Hepatocyte (in vitro differentiated cells): Measurements from ENCODE around the gene AP3B2. TPM values are rescaled to one million over a fixed set of nuclear protein-coding genes. Genes with fewer than 3 reads are reported as not detected.

ENCODE experiments used
- DNase-seq: peaks from one replicate; pipeline ENCODE4 v3.0.0-alpha.2; 2016; ENCODE audit warnings: low spot score
- H2AFZ ChIP-seq: fragments of 200-600 bp; sonication (generic); 2 replicates; pipeline ENCODE4 v1.6.0; 2016; ENCODE audit warnings: antibody characterized with exemption, mild to moderate bottlenecking
- H3K27ac ChIP-seq: fragments of 200-600 bp; sonication (generic); 2 replicates; pipeline ENCODE4 v1.5.1; 2016; ENCODE audit warnings: mild to moderate bottlenecking
- H3K27me3 ChIP-seq: fragments of 200-600 bp; sonication (generic); 2 replicates; pipeline ENCODE4 v1.6.1; 2016
- H3K36me3 ChIP-seq: fragments of 200-600 bp; sonication (generic); replicated peaks from 2 replicates; pipeline ENCODE4 v1.5.1; 2016; ENCODE audit warnings: low read depth; ENCODE audit not compliant: insufficient read depth
- H3K4me1 ChIP-seq: fragments of 200-600 bp; sonication (generic); 2 replicates; pipeline ENCODE4 v1.5.1; 2016; ENCODE audit warnings: mild to moderate bottlenecking, moderate library complexity; ENCODE audit not compliant: insufficient read depth
- H3K4me2 ChIP-seq: fragments of 200-600 bp; sonication (generic); 2 replicates; pipeline ENCODE4 v1.6.0; 2016
- H3K4me3 ChIP-seq: fragments of 200-600 bp; sonication (generic); 2 replicates; pipeline ENCODE4 v1.5.1; 2016; ENCODE audit warnings: mild to moderate bottlenecking
- H3K79me2 ChIP-seq: fragments of 200-600 bp; sonication (generic); 2 replicates; pipeline ENCODE4 v1.6.0; 2017; ENCODE audit warnings: mild to moderate bottlenecking
- H3K9me2 ChIP-seq: fragments of 200-600 bp; sonication (generic); replicated peaks from 2 replicates; pipeline ENCODE4 v1.6.0; 2017; ENCODE audit warnings: mild to moderate bottlenecking; ENCODE audit not compliant: insufficient read depth
- H3K9me3 ChIP-seq: fragments of 200-600 bp; sonication (generic); 2 replicates; pipeline ENCODE4 v1.5.1; 2016; ENCODE audit warnings: low read depth, mild to moderate bottlenecking
- H4K20me1 ChIP-seq: fragments of 200-600 bp; sonication (generic); 2 replicates; pipeline ENCODE4 v1.6.0; 2016; ENCODE audit warnings: mild to moderate bottlenecking; ENCODE audit not compliant: insufficient read depth, poor library complexity, severe bottlenecking
- EZH2 ChIP-seq: fragments of 200-600 bp; sonication (generic); IDR thresholded peaks from 2 replicates; pipeline ENCODE4 v1.6.1; 2016; ENCODE audit warnings: antibody characterized with exemption, mild to moderate bottlenecking, borderline replicate concordance
- EZH2phosphoT487 ChIP-seq: fragments of 200-600 bp; sonication (generic); IDR thresholded peaks from one replicate; pipeline ENCODE4 v1.6.1; 2018; ENCODE audit warnings: antibody characterized with exemption, mild to moderate bottlenecking, low read depth, moderate library complexity; ENCODE audit not compliant: unreplicated experiment, severe bottlenecking
- WGBS: methylation state at CpG from one replicate; pipeline ENCODE4 v1.1.6; 2016; ENCODE audit warnings: low lambda C conversion rate; ENCODE audit errors: missing lambda C conversion rate; 5-methylcytosine and 5-hydroxymethylcytosine counted together
- polyA plus RNA-seq: library from polyadenylated mRNA; unstranded; fragments of >200 nt; fragmentation: Nextera tagmentation; extraction: Ambion mirVana; gene quantifications from 2 replicates; pipeline ENCODE4 v1.2.1, GENCODE V29; 2016
- total RNA-seq: library from RNA; depleted of rRNA; stranded (reverse); fragments of >200 nt; gene quantifications from 2 replicates; pipeline ENCODE4 v1.2.3, GENCODE V29; 2014
- TF ChIP-seq, protein P1 (sequence below): fragments of 200-600 bp; sonication (generic); IDR thresholded peaks from 2 replicates; pipeline ENCODE4 v1.5.1; 2016; ENCODE audit warnings: antibody characterized with exemption, mild to moderate bottlenecking; ENCODE audit not compliant: poor library complexity

Gene AP3B2
- total and polyA plus RNA-seq, 2 experiments from 2014 or later = 2.3 to 2.9 TPM

DNA sequence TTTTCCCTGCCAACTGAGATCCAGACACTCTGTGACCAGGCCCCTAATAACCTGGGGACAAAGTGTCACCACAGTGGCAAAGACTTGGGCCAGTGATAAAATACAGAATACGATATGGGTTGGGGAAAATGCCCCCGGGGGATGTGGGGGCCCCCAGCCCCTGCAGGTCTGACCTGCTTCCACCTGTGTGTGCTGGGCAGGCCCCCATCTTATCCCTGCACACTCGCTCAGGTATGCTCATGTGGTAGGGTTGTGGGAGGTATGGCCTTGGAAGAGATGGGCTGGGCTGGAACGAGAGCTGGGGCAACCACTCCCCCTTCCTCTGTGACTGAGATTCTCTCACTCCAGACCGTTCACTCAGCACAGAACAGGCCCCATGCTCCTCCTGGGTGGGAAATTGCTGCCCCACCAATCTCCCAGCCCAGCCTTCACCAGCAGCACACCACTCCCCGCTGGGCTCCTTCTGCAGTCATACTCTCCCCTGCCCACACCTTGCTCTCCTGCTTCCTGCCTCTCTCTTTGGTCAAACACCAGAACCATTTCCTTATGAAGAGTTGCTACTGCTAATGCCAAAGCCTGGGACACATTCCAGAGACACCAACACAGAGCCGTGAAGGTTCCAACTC is 52.9 kb downstream of the AP3B2 start:
- Histone ChIP-seq H4K20me1 (no peaks in the 10 kb centered on the region), H3K79me2 (no peaks in the 10 kb centered on the region), H3K4me1 (no peaks in the 10 kb centered on the region), H3K36me3 (no peaks in the 10 kb centered on the region), H3K4me3 (no peak overlapping the region), H3K4me2 (no peak overlapping the region), H3K9me2 (no peaks in the 10 kb centered on the region), H3K27me3 (peaks cover 19% of the 10 kb centered on the region), H3K27ac (no peak overlapping the region), H2AFZ (no peak overlapping the region), H3K9me3 (no peaks in the 10 kb centered on the region)
- WGBS = 73% methylated on average over 7 of the region's 7 CpGs
- no peak for TF ChIP-seq EZH2phosphoT487
- TF ChIP-seq, protein P1, sequence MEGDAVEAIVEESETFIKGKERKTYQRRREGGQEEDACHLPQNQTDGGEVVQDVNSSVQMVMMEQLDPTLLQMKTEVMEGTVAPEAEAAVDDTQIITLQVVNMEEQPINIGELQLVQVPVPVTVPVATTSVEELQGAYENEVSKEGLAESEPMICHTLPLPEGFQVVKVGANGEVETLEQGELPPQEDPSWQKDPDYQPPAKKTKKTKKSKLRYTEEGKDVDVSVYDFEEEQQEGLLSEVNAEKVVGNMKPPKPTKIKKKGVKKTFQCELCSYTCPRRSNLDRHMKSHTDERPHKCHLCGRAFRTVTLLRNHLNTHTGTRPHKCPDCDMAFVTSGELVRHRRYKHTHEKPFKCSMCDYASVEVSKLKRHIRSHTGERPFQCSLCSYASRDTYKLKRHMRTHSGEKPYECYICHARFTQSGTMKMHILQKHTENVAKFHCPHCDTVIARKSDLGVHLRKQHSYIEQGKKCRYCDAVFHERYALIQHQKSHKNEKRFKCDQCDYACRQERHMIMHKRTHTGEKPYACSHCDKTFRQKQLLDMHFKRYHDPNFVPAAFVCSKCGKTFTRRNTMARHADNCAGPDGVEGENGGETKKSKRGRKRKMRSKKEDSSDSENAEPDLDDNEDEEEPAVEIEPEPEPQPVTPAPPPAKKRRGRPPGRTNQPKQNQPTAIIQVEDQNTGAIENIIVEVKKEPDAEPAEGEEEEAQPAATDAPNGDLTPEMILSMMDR = no peak
- no peak for TF ChIP-seq EZH2
- no peak for DNase-seq

DNA sequence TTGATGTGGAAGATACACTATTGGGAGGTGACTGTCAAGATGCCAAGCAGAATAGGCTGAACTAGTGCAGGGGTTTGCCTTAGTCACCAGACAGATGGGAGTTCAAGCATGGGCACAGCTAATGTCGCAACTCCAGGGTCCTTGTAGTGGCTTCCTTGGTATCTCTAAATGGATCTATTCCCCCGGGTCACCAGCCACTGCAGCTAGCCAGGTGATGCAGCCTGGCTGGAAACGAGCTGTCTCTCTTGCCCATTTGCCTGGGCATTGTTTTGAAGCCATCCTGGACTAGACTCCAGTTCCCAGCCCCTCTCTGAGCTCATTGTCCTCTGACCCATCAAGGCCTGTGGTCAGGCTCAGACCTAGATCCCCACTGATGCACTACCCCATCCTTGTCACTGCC is 54.1 kb downstream of the AP3B2 start:
- Histone ChIP-seq H3K9me2 (no peaks in the 10 kb centered on the region), H3K4me3 (no peak overlapping the region), H3K36me3 (no peaks in the 10 kb centered on the region), H3K79me2 (no peaks in the 10 kb centered on the region), H3K27ac (no peak overlapping the region), H3K4me2 (no peak overlapping the region), H2AFZ (no peak overlapping the region), H3K9me3 (no peaks in the 10 kb centered on the region), H3K4me1 (no peaks in the 10 kb centered on the region), H4K20me1 (no peaks in the 10 kb centered on the region), H3K27me3 (peaks cover 20% of the 10 kb centered on the region)
- DNase-seq = no peak
- WGBS = 74% methylated on average over 3 of the region's 3 CpGs
- TF ChIP-seq, protein P1 = no peak
- no peak for TF ChIP-seq EZH2
- TF ChIP-seq EZH2phosphoT487 = no peak

DNA sequence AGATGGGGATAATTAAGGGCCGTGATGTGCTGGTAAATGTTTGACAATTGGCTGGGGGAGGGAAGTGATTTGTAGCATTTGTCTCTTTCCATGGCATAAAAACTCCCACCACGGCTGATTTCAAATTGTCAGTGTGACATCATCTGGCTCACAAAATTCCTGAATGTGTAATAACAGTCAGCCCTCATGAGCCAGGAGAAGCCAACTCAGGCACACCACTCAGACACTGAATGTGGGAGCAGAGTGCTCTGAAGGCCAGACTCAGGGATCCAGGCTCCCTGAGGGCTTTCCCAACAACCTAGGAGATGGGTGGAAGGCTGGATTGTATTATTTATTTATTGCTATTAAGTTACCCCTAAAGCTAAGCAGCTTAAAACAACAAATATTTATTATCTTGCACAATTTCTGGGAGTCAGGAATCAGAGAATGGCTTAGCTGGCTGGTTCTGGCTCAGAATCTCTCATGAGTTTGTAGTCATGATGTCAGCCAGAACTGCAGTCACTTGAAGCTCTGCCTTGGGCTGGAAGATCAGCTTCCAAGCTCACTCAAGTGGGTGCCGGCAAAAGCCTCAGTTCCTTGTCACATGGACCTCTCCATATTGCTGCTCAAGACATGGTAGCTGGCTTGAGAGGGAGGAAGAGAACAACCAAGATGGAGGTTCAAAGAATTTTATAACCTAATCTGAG is 56.0 kb downstream of the AP3B2 start:
- Histone ChIP-seq H3K27ac (no peak overlapping the region), H3K4me1 (no peaks in the 10 kb centered on the region), H3K79me2 (no peaks in the 10 kb centered on the region), H4K20me1 (no peaks in the 10 kb centered on the region), H3K4me2 (no peak overlapping the region), H3K27me3 (peaks cover 40% of the 10 kb centered on the region), H3K9me2 (no peaks in the 10 kb centered on the region), H2AFZ (no peak overlapping the region), H3K9me3 (no peaks in the 10 kb centered on the region), H3K36me3 (no peaks in the 10 kb centered on the region), H3K4me3 (no peak overlapping the region)
- 74% methylated on average over 3 of the region's 3 CpGs for WGBS
- TF ChIP-seq EZH2 (no peak), EZH2phosphoT487 (no peak)
- TF ChIP-seq, protein P1 = no peak
- no peak for DNase-seq
